Glutamatergic neuron (in vitro differentiated cells): ENCODE results near the gene TIPRL. TPM values are rescaled to one million over a fixed set of nuclear protein-coding genes. Genes with fewer than 3 reads are reported as not detected.
"Not testable (repeated sequence)": the region's sequence is repeated elsewhere in the genome, so short reads cannot be mapped to it uniquely, and the experiment has no call there.

ENCODE experiments used
- DNase-seq: peaks from one replicate; pipeline ENCODE4 v3.0.0; 2022
- H3K27ac Mint-ChIP-seq: one replicate; pipeline ENCODE4 v1.8.0; 2020; ENCODE audit warnings: mild to moderate bottlenecking, mixed read lengths, inconsistent platforms; ENCODE audit not compliant: unreplicated experiment
- H3K27me3 Mint-ChIP-seq: one replicate; pipeline ENCODE4 v1.8.0; 2020; ENCODE audit warnings: mild to moderate bottlenecking, moderate library complexity, mixed read lengths, inconsistent platforms; ENCODE audit not compliant: unreplicated experiment
- H3K36me3 Mint-ChIP-seq: one replicate; pipeline ENCODE4 v1.8.0; 2020; ENCODE audit warnings: mild to moderate bottlenecking, mixed read lengths, inconsistent platforms; ENCODE audit not compliant: unreplicated experiment
- H3K4me1 Mint-ChIP-seq: one replicate; pipeline ENCODE4 v1.8.0; 2020; ENCODE audit warnings: mild to moderate bottlenecking, low read depth, mixed read lengths, inconsistent platforms; ENCODE audit not compliant: unreplicated experiment
- H3K4me3 Mint-ChIP-seq: one replicate; pipeline ENCODE4 v1.8.0; 2020; ENCODE audit warnings: mild to moderate bottlenecking, mixed read lengths, inconsistent platforms; ENCODE audit not compliant: unreplicated experiment
- H3K9me3 Mint-ChIP-seq: one replicate; pipeline ENCODE4 v1.8.0; 2020; ENCODE audit warnings: mild to moderate bottlenecking, moderate library complexity, mixed read lengths, inconsistent platforms; ENCODE audit not compliant: unreplicated experiment
- total RNA-seq: library from RNA; stranded (reverse); fragmentation: NEBNext Ultra II Directional; extraction: Animal tissue kit (Norgen Biotek cat#: 25700); gene quantifications from one replicate; pipeline ENCODE4 v1.2.1, GENCODE V29; 2021; ENCODE audit not compliant: unreplicated experiment
- TF ChIP-seq, protein P1 (sequence below): fragments of 200-600 bp; sonication (generic); IDR thresholded peaks from one replicate; pipeline ENCODE4 v1.5.0; 2021; ENCODE audit not compliant: partially characterized antibody, unreplicated experiment

Gene TIPRL
- total RNA-seq, 1 donor from 2014 or later = 27.8 TPM

DNA sequence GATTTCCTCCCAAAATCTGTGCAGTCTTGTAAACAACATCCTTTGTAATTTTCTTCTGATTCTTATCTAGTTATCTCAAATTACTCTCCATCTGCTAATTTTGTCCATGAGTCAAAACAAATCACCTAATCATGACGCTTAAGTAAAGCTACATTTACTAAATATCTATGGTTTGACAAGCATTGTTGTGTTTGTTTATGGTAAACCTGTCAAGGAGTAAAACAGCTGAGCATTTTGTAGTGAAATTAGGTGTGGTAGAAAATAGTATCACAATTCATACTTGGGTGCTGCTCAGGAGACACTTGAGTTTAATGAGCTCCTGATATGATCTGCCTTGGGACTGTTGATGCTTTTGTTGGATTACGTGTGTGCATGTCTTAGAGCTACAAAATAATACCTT is 11.6 kb downstream of the TIPRL start:
- H3K27me3 Mint-ChIP-seq = no peaks in the 10 kb centered on the region

GRCh38 chr1:168195199-168196135 is 16.7 kb downstream of the TIPRL start:
- H3K9me3 Mint-ChIP-seq = no peaks in the 10 kb centered on the region
- H3K27ac Mint-ChIP-seq = no peak overlapping the region
- DNase-seq = no peak
- no peaks in the 10 kb centered on the region for H3K27me3 Mint-ChIP-seq
- H3K36me3 Mint-ChIP-seq = no peaks in the 10 kb centered on the region
- TF ChIP-seq, protein P1, sequence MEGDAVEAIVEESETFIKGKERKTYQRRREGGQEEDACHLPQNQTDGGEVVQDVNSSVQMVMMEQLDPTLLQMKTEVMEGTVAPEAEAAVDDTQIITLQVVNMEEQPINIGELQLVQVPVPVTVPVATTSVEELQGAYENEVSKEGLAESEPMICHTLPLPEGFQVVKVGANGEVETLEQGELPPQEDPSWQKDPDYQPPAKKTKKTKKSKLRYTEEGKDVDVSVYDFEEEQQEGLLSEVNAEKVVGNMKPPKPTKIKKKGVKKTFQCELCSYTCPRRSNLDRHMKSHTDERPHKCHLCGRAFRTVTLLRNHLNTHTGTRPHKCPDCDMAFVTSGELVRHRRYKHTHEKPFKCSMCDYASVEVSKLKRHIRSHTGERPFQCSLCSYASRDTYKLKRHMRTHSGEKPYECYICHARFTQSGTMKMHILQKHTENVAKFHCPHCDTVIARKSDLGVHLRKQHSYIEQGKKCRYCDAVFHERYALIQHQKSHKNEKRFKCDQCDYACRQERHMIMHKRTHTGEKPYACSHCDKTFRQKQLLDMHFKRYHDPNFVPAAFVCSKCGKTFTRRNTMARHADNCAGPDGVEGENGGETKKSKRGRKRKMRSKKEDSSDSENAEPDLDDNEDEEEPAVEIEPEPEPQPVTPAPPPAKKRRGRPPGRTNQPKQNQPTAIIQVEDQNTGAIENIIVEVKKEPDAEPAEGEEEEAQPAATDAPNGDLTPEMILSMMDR = no peak
- no peak overlapping the region for H3K4me3 Mint-ChIP-seq
- no peaks in the 10 kb centered on the region for H3K4me1 Mint-ChIP-seq

More for the DNA sequence above, 11.6 kb downstream of the TIPRL start:
- DNase-seq = no peak
- H3K9me3 Mint-ChIP-seq = no peaks in the 10 kb centered on the region
- H3K4me1 Mint-ChIP-seq = no peaks in the 10 kb centered on the region
- no peak overlapping the region for H3K4me3 Mint-ChIP-seq
- TF ChIP-seq, protein P1 = no peak
- no peaks in the 10 kb centered on the region for H3K36me3 Mint-ChIP-seq
- H3K27ac Mint-ChIP-seq = no peak overlapping the region

GRCh38 chr1:168199056-168199455 is 20.3 kb downstream of the TIPRL start:
- Mint-ChIP-seq H3K36me3 (peaks cover 9% of the 10 kb centered on the region), H3K27ac (no peak overlapping the region), H3K27me3 (no peaks in the 10 kb centered on the region), H3K9me3 (no peaks in the 10 kb centered on the region), H3K4me3 (no peak overlapping the region), H3K4me1 (no peaks in the 10 kb centered on the region)
- TF ChIP-seq, protein P1 = no peak
- DNase-seq = no peak

GRCh38 chr1:168202941-168203654 is 24.3 kb downstream of the TIPRL start:
- Mint-ChIP-seq H3K27ac (no peak overlapping the region), H3K9me3 (peaks cover 3% of the 10 kb centered on the region), H3K36me3 (peaks cover 21% of the 10 kb centered on the region), H3K27me3 (no peaks in the 10 kb centered on the region), H3K4me3 (no peak overlapping the region), H3K4me1 (no peaks in the 10 kb centered on the region)
- TF ChIP-seq, protein P1 = no peak
- no peak for DNase-seq

DNA sequence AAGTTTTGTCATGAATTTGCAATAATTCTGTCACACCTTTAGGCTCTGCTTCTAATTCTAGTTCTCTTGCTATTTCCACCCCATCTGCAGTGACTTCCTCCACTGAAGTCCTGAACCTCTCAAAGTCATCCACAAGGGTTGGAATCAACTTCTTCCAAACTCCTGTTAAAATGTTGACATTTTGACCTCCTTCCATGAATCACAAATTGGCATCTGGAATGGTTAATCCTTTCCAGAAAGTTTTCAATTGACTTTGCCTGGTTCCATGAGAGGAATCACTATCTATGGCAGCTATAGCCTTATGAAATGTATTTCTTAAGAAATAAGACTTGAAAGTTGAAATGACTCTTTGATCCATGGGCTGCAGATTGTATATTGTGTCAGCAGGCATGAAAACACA is 27.3 kb downstream of the TIPRL start:
- DNase-seq = no peak
- Mint-ChIP-seq H3K4me3 (no peak overlapping the region), H3K4me1 (no peaks in the 10 kb centered on the region), H3K27me3 (no peaks in the 10 kb centered on the region), H3K27ac (no peak overlapping the region), H3K36me3 (peaks cover 27% of the 10 kb centered on the region), H3K9me3 (peaks cover 8% of the 10 kb centered on the region)
- TF ChIP-seq, protein P1 = no peak

- DNase-seq, H3K27me3 Mint-ChIP-seq, H3K4me3 Mint-ChIP-seq, H3K4me1 Mint-ChIP-seq, H3K27ac Mint-ChIP-seq, H3K9me3 Mint-ChIP-seq: not testable (repeated sequence)
- H3K36me3 Mint-ChIP-seq = peaks cover 29% of the 10 kb centered on the region
These were observed 28.9 kb downstream of the TIPRL start for GRCh38 chr1:168207673-168208072.
